Activated CD8-positive, alpha-beta memory T cell treated with anti-CD3 and anti-CD28 coated beads, Interleukin-2, amount 10 ng/mL, durations not matched to agents 7 days and 5 days (primary cell): ENCODE measurements around the gene TBC1D22A. TPM values are rescaled to one million over a fixed set of nuclear protein-coding genes. Genes with fewer than 3 reads are reported as not detected.
A peak's percentile ranks its signal among the peaks of the same experiment; 100 is the strongest.

ENCODE experiments used
- ATAC-seq: fragments of 150-1000 bp; cut with Tn5 transposase; one replicate; pipeline ENCODE4 v1.10.0; 2021; ENCODE audit warnings: moderate library complexity
- CTCF ChIA-PET: fragments of 350-600 bp; sonication (Branson Sonifier 250); formaldehyde crosslinking; loops from one replicate; lab custom pipeline; 2021; ENCODE audit warnings: antibody characterized with exemption; lab: Charles Lee
- DNase-seq: peaks from one replicate; pipeline ENCODE4 v3.0.0-alpha.2; 2020
- H3K27ac Mint-ChIP-seq: one replicate; pipeline ENCODE4 v1.8.0; 2021; ENCODE audit warnings: mild to moderate bottlenecking, mixed read lengths
- H3K27me3 Mint-ChIP-seq: one replicate; pipeline ENCODE4 v1.8.0; 2021; ENCODE audit warnings: mixed read lengths
- H3K36me3 Mint-ChIP-seq: one replicate; pipeline ENCODE4 v1.8.0; 2021; ENCODE audit warnings: mild to moderate bottlenecking, mixed read lengths
- H3K4me1 Mint-ChIP-seq: one replicate; pipeline ENCODE4 v1.8.0; 2021; ENCODE audit warnings: mixed read lengths
- H3K4me3 Mint-ChIP-seq: one replicate; pipeline ENCODE4 v1.8.0; 2021; ENCODE audit warnings: mild to moderate bottlenecking, moderate library complexity, mixed read lengths
- H3K9me3 Mint-ChIP-seq: one replicate; pipeline ENCODE4 v1.8.0; 2022; ENCODE audit warnings: low read depth, mixed read lengths
- total RNA-seq, 2 experiments: library from RNA; stranded (reverse); gene quantifications; one replicate each; pipeline ENCODE4 v1.2.3, GENCODE V29; 2021

Gene TBC1D22A
- total RNA-seq, 2 experiments from 2014 or later = 32.6 to 44.9 TPM

DNA sequence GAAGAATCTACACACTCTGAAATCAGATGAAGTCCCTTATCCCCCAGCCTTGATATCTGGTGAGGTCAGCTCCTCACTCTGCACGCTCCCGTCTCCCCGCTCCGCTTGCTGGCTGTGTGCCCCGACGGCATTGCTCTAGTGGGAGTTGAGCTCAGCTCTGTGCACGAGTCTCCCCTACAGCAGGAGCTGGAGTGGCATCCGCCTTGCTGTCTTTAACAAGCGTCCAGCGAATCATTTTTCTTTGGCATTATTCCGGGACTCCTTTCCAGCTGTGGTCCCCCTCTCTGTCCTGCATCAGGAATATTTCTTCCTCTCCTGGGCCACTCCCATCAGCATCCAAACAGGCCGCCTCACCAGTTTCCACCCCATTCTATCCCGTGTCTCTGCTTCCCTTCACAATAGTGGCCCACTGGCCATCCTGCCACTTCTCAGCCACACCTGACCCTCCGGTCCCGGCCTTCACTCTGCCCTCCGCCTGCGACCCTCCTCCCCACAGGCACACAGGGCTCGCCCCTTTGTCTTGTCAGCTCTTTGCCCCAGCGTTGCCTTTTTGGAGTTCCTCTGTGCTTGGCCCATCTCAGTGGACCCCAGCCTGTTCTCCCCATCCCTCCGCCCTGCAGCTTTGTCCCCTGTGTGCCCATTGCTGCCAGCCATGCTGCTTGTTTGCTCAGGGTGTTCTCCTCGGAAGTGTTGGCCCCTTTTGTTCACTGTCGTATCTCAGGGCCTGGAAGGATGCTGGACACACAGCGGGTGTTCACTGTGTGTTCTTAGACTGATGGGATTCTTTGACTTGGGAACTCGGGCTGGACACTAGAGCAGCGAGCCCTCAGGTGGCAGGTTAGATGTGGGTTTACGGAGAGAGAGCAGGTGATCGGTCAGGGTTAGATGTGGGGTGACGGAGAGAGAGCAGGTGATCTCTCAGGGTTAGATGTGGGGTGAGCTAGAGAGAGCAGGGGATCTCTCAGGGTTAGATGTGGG is 441.8 kb downstream of the TBC1D22A start:
- CTCF ChIA-PET = no interaction called here
- DNase-seq (peak; percentile 31), ATAC-seq (no peak)
- Mint-ChIP-seq H3K9me3 (no peaks in the 10 kb centered on the region), H3K4me1 (no peaks in the 10 kb centered on the region), H3K4me3 (no peak overlapping the region), H3K27me3 (no peaks in the 10 kb centered on the region), H3K27ac (no peak overlapping the region), H3K36me3 (no peaks in the 10 kb centered on the region)

DNA sequence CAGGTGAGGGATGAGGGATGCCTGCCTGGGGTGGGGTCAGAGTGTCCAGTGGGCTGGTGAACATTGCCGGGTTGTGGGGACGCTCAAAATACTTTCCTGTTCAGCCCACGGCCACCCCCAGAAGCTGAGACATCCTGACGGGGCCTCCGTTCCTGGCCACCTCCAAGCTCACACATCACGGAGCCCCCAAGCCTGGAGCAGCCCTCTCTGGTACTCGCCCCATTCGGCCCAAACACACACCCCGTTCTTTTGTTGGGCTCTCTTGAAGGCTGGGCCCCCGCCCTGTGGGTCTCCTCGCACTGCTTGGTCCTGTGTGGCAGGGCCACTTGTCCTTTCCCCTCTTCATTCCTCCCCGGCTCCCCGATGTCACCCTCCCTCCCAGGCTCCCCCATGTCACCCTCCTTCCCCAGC is 442.6 kb downstream of the TBC1D22A start:
- H3K4me1 Mint-ChIP-seq = no peaks in the 10 kb centered on the region
- peak; percentile 18 for DNase-seq
- H3K36me3 Mint-ChIP-seq = no peaks in the 10 kb centered on the region
- no peak overlapping the region for H3K4me3 Mint-ChIP-seq
- CTCF ChIA-PET = no interaction called here
- no peaks in the 10 kb centered on the region for H3K27me3 Mint-ChIP-seq
- no peak for ATAC-seq
- H3K27ac Mint-ChIP-seq = no peak overlapping the region
- no peaks in the 10 kb centered on the region for H3K9me3 Mint-ChIP-seq

DNA sequence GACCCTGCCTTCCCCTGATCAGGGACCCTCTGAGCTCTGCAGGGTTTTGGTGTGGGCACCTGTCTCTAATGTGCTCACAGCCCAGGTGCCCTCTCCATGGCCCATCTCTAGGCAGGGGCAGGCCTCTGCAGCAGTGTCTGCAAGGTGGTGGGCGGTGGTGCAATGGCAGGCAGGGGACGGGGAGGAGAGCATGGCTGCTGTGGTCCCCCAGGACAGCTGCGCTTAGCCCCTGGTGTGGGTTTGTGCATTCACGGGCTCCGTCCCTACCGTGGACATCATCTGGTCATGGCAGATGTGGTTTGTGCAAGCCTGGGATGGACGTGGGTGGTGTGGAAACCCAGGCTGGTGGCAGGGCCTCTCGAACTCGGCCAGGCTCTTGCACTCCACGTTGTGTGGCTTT is 443.1 kb downstream of the TBC1D22A start:
- CTCF ChIA-PET = no interaction called here
- DNase-seq = peak; percentile 31

DNA sequence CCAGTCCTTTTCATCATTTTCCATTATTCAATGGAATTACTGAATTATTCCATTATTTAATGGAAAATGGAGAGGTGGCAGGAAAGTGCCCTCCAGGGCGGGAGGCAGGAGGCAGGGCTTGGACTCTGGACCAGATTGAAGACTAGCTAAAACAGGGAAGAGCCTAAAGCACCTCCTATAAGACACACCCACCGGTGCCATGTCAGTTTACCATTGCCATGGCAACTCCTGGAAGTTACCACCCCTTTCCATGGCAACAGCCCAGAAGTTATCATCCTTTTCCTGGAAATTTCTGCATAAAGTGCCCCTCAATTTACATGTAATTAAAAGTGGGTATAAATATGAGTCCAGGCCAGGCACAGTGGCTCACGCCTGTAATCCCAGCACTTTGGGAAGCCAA is 443.7 kb downstream of the TBC1D22A start:
- CTCF ChIA-PET = no interaction called here
- Mint-ChIP-seq H3K27ac (no peak overlapping the region), H3K4me1 (no peaks in the 10 kb centered on the region), H3K27me3 (no peaks in the 10 kb centered on the region), H3K36me3 (no peaks in the 10 kb centered on the region), H3K9me3 (no peaks in the 10 kb centered on the region), H3K4me3 (no peak overlapping the region)
- ATAC-seq (no peak), DNase-seq (peak; percentile 21)

More for the DNA sequence above, 443.1 kb downstream of the TBC1D22A start:
- H3K4me1 Mint-ChIP-seq = no peaks in the 10 kb centered on the region
- H3K9me3 Mint-ChIP-seq = no peaks in the 10 kb centered on the region
- H3K27me3 Mint-ChIP-seq = no peaks in the 10 kb centered on the region
- no peaks in the 10 kb centered on the region for H3K36me3 Mint-ChIP-seq
- H3K27ac Mint-ChIP-seq = no peak overlapping the region
- no peak overlapping the region for H3K4me3 Mint-ChIP-seq
- ATAC-seq = no peak

DNA sequence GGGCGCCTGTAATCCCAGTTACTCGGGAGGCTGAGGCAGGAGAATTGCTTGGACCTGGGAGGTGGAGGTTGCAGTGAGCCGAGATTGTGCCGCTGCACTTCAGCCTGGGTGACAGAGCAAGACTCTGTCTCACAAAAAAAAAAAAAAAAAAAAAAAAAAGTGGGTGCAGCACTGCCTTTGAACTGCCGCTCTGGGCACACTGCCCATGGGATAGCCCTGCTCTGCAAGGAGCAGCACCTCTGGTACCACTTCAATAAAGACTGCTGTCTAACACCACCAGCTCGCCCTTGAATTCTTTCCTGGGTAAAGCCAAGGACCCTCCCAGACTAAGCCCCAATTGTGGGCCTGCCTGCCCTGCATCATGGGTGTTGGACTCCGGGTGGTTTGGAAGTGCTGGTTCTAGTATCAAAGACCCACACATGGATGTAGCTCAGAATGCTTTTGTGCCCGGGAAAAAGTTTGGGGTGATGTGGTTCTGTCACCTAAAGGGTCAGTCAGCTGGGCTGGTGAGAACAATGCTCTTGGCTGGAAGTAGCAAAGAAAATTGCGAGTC is 444.3 kb downstream of the TBC1D22A start:
- H3K4me3 Mint-ChIP-seq = no peak overlapping the region
- DNase-seq (peak; percentile 29), ATAC-seq (no peak)
- no peaks in the 10 kb centered on the region for H3K9me3 Mint-ChIP-seq
- H3K36me3 Mint-ChIP-seq = no peaks in the 10 kb centered on the region
- H3K4me1 Mint-ChIP-seq = no peaks in the 10 kb centered on the region
- no peak overlapping the region for H3K27ac Mint-ChIP-seq
- no peaks in the 10 kb centered on the region for H3K27me3 Mint-ChIP-seq
- CTCF ChIA-PET = no interaction called here

DNA sequence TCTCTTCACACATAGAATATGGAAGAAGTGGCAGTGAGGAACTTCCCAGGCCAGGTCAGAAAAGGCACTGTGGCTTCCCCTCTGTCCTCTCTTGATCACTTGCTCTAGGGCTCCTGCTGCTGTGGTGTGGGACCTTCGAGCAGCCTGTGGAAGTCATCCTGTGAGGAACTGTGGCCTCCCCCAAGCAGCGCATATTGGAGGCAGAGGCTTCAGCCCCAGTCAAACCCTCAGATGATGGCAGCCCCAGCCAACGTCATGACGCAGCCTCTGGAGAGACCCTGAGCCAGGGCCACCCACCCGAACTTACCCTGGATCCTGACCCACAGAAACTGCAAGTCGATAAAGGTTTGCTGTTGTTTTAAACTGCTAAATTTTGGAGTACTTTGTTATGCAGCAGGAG is 444.9 kb downstream of the TBC1D22A start:
- DNase-seq = peak; percentile 35
- H3K36me3 Mint-ChIP-seq = no peaks in the 10 kb centered on the region
- no peak overlapping the region for H3K4me3 Mint-ChIP-seq
- H3K9me3 Mint-ChIP-seq = no peaks in the 10 kb centered on the region
- CTCF ChIA-PET = no interaction called here
- H3K27me3 Mint-ChIP-seq = no peaks in the 10 kb centered on the region
- H3K4me1 Mint-ChIP-seq = no peaks in the 10 kb centered on the region
- no peak for ATAC-seq
- no peak overlapping the region for H3K27ac Mint-ChIP-seq

DNA sequence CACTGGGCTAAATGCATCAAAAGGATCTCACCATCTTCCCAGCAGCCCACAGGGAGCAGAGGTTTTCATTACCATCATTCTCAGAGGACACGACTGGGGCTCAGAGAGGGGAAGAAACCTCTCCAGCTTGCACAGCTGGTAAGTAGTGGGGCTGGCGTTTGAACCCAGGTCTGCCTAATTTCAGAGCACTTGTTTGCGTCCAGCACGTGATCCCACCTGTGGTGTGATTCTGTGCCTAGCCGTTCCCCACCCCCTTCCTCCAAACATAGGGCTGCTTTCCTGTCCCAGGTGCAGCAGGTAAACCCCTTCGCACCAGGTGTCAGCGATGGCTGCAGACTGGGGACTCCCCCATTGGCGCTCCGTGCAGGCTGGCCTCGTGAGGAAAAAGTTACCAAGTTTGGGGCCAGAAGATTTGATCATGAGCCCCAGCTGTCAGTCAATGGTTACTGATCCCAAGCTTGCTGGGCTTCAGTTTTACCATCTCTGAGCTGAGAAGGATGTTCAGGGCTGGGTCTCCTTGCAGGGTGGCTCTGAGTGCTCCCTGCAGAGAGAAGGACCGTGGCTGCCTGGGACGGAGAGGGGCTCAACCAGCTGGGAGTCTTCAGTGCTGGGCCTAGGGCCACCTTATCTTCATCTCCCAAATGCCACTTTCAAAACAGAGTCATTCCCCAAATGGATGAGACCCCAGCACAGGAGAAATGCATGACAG is 445.6 kb downstream of the TBC1D22A start:
- DNase-seq = peak; percentile 38
- no peak overlapping the region for H3K4me3 Mint-ChIP-seq
- no peak for ATAC-seq
- CTCF ChIA-PET = no interaction called here
- no peak overlapping the region for H3K27ac Mint-ChIP-seq
- no peaks in the 10 kb centered on the region for H3K4me1 Mint-ChIP-seq
- H3K36me3 Mint-ChIP-seq = no peaks in the 10 kb centered on the region
- no peaks in the 10 kb centered on the region for H3K27me3 Mint-ChIP-seq
- no peaks in the 10 kb centered on the region for H3K9me3 Mint-ChIP-seq

DNA sequence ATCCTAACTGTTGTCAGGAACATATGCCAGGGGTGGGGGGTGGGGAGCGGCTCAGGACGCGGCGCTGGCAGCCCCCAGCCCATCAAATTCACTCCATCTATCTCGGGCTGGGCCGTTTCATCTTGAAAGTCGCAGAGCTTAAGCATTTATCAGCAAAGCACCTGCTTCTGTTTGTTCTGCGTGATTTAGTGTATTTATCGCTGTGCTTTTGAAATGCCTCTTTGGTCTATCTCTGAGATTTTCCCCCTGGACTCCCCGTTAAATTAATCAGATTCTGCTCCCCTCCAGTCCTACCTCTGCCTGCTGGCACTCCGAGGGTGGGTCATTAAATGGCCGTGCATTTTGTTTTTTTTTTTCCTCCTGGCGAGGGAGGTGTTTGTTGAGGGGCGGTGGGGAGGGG is 446.2 kb downstream of the TBC1D22A start:
- DNase-seq = no peak
- CTCF ChIA-PET = no interaction called here
- Mint-ChIP-seq H3K9me3 (no peaks in the 10 kb centered on the region), H3K4me1 (no peaks in the 10 kb centered on the region), H3K4me3 (no peak overlapping the region), H3K27me3 (no peaks in the 10 kb centered on the region), H3K27ac (no peak overlapping the region), H3K36me3 (no peaks in the 10 kb centered on the region)
- no peak for ATAC-seq

DNA sequence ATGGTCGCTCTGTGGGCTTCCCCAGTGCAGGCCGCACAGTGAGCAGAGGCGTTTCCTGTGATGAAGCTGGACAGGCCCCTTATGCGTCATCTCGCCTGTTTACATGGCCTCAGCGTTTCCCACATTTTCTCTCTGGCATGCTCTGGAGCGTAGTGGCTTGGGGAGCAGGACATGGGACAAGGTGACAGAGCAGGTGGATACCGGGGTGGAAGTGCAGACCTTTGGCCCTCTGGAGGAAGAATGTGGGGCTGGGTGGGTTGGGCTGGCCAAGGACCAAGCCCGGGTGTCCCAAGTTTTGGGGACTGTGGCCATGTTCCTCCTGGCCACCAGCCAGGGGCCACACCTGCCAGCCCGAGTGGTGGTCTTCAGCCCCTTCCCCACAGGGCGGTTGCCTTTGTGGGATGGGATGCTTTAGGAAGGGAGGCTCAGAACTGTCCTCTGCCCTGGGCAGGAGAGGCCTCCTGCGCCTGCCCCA is 446.6 kb downstream of the TBC1D22A start:
- no peaks in the 10 kb centered on the region for H3K9me3 Mint-ChIP-seq
- no peak overlapping the region for H3K4me3 Mint-ChIP-seq
- no peaks in the 10 kb centered on the region for H3K27me3 Mint-ChIP-seq
- CTCF ChIA-PET = no interaction called here
- H3K36me3 Mint-ChIP-seq = no peaks in the 10 kb centered on the region
- H3K4me1 Mint-ChIP-seq = no peaks in the 10 kb centered on the region
- no peak for ATAC-seq
- DNase-seq = peak; percentile 7
- H3K27ac Mint-ChIP-seq = no peak overlapping the region

DNA sequence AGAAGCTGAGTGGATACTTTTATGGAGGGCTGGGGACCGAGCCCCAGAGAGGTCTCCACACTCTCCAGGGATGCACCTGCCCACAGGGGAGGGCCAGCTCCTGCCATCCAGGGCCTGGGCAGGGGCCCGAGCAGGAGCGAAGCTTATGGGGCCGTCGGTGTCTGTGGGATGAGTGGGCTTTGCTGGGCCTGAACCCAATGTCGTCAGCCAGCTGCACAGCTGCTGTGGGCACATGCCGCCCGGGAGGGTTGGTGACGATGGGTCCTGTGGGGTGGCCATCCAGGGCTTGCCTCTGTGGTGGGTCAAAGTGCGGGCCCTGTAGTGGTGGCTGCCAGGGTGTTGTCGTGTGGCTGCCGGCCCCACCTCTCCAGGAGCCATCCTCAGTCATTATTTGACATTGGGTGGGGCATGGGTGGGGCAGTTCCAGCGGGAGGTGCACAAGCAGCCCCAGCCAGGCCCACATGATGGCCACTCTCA is 447.1 kb downstream of the TBC1D22A start:
- peak; percentile 33 for DNase-seq

DNA sequence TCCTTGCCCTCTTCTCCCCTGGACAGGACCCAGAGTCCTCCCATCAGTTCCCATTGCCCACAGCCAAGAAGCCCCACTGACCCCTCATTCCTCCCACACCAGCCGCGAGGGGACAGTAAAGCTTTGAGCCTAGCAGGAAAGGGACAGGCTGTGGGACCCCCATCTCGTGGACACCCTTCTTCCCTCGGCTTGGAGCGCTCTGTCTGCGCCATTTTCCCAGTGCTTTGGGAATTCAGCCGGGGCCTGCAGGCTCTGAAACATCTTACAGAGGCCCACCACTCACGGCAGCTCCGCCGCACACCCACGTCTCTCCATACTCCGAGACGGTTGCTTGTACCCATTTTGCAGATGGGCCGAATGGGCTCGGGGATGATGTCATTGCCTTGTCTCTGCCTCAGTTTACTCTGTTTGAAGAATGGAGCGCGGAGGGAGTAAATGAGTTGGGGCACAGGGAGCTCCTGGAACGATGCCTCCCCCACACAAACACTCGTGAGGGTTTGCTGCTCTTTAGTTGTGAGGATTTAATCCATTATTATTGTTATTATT is 447.7 kb downstream of the TBC1D22A start:
- H3K4me1 Mint-ChIP-seq = no peaks in the 10 kb centered on the region
- H3K4me3 Mint-ChIP-seq = no peak overlapping the region
- H3K36me3 Mint-ChIP-seq = no peaks in the 10 kb centered on the region
- ATAC-seq (no peak), DNase-seq (peak; percentile 33)
- no peaks in the 10 kb centered on the region for H3K9me3 Mint-ChIP-seq
- H3K27ac Mint-ChIP-seq = no peak overlapping the region
- CTCF ChIA-PET = interaction anchor here (1.4 kb wide), 1 partner anchor 10 kb away, joined by 3 read pairs; no protein-coding TSS in a partner anchor
- no peaks in the 10 kb centered on the region for H3K27me3 Mint-ChIP-seq

More for the DNA sequence above, 447.1 kb downstream of the TBC1D22A start:
- H3K27ac Mint-ChIP-seq = no peak overlapping the region
- no peak for ATAC-seq
- no peaks in the 10 kb centered on the region for H3K27me3 Mint-ChIP-seq
- no peaks in the 10 kb centered on the region for H3K4me1 Mint-ChIP-seq
- CTCF ChIA-PET = interaction anchor here (1.4 kb wide), 1 partner anchor 9 kb away, joined by 3 read pairs; no protein-coding TSS in a partner anchor
- H3K9me3 Mint-ChIP-seq = no peaks in the 10 kb centered on the region
- H3K4me3 Mint-ChIP-seq = no peak overlapping the region
- no peaks in the 10 kb centered on the region for H3K36me3 Mint-ChIP-seq

DNA sequence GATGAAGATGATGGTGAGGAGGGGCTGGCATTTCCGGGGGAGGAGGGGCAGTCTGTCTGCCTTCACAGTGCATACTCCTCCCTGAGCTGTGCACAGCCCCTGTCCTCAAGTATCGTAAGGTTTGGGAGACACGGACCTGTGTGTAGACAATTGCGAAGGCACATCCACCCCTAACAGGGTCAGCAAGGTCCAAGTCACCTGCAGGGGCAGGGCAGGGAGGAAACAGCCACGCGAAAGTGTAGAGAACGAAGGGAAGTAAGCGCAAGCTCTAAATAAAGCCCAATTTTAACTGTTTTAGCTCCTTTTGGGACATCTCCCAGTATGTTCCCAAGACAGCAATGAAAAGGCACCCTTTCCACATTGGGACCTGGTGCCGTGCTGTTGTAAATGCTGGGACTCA is 448.2 kb downstream of the TBC1D22A start:
- no peaks in the 10 kb centered on the region for H3K9me3 Mint-ChIP-seq
- no peak for ATAC-seq
- DNase-seq = peak; percentile 23
- CTCF ChIA-PET = interaction anchor here (1.4 kb wide), 1 partner anchor 10 kb away, joined by 3 read pairs; no protein-coding TSS in a partner anchor
- H3K27ac Mint-ChIP-seq = no peak overlapping the region
- H3K4me1 Mint-ChIP-seq = no peaks in the 10 kb centered on the region
- no peaks in the 10 kb centered on the region for H3K36me3 Mint-ChIP-seq
- no peaks in the 10 kb centered on the region for H3K27me3 Mint-ChIP-seq
- H3K4me3 Mint-ChIP-seq = no peak overlapping the region
